MCF 10A (cell line): Measurements from ENCODE around the gene SURF1. TPM values are rescaled to one million over a fixed set of nuclear protein-coding genes. Genes with fewer than 3 reads are reported as not detected.

ENCODE experiments used
- BruUV-seq: library from RNA; stranded (reverse); fragments of 400-500 nt; replicated peaks from 2 replicates; lab custom pipeline; 2021; lab: Mats Ljungman, UMichigan
- CTCF ChIA-PET: fragments of 300-600 bp; sonication (Branson Sonifier 250); formaldehyde crosslinking; extraction: SDS; loops from one replicate; lab custom pipeline; 2021; ENCODE audit warnings: antibody characterized with exemption, inconsistent platforms; lab: Yijun Ruan, JAX
- POLR2A ChIA-PET: fragments of 300-600, 350-650 bp; sonication (Branson Sonifier 250); formaldehyde crosslinking; extraction: SDS; loops from one replicate; lab custom pipeline; 2020; ENCODE audit warnings: antibody characterized with exemption, inconsistent platforms; lab: Yijun Ruan, JAX
- DNase-seq: peaks from one replicate; pipeline ENCODE4 v3.0.0-alpha.2; 2018; ENCODE audit not compliant: unreplicated experiment
- H3K27ac Mint-ChIP-seq: one replicate; pipeline ENCODE4 v1.8.0; 2022; ENCODE audit warnings: mild to moderate bottlenecking, low read depth, mixed read lengths; ENCODE audit not compliant: unreplicated experiment
- H3K27me3 Mint-ChIP-seq: one replicate; pipeline ENCODE4 v1.8.0; 2022; ENCODE audit warnings: mixed read lengths; ENCODE audit not compliant: insufficient read depth, unreplicated experiment
- H3K36me3 Mint-ChIP-seq: one replicate; pipeline ENCODE4 v1.8.0; 2022; ENCODE audit warnings: mild to moderate bottlenecking, moderate library complexity, mixed read lengths; ENCODE audit not compliant: insufficient read depth, unreplicated experiment
- H3K4me1 Mint-ChIP-seq: one replicate; pipeline ENCODE4 v1.8.0; 2022; ENCODE audit warnings: mixed read lengths; ENCODE audit not compliant: insufficient read depth, unreplicated experiment
- H3K4me3 Mint-ChIP-seq: one replicate; pipeline ENCODE4 v1.8.0; 2022; ENCODE audit warnings: mild to moderate bottlenecking, moderate library complexity, mixed read lengths; ENCODE audit not compliant: unreplicated experiment
- H3K9me3 Mint-ChIP-seq: one replicate; pipeline ENCODE4 v1.8.0; 2022; ENCODE audit warnings: mixed read lengths; ENCODE audit not compliant: unreplicated experiment
- CTCF ChIP-seq: fragments of 200-600 bp; IDR thresholded peaks from one replicate; pipeline ENCODE4 v1.8.0; 2022; ENCODE audit warnings: antibody characterized with exemption, mild to moderate bottlenecking; ENCODE audit not compliant: unreplicated experiment
- intact Hi-C: fragments of 100-400 bp; cut with micrococcal nuclease; formaldehyde crosslinking; loops from 2 replicates; pipeline ENCODE4 v1.14.1; 2022
- total RNA-seq: library from RNA; stranded (reverse); gene quantifications from 2 replicates; pipeline ENCODE4 v1.2.3, GENCODE V29; 2022

Gene SURF1
- total RNA-seq, 1 experiment from 2014 or later = 31.2 TPM

- no peaks in the 10 kb centered on the region for H3K27me3 Mint-ChIP-seq
- POLR2A ChIA-PET = interaction anchor here (0.9 to 2.6 kb wide), 4 partner anchors 13 to 148 kb away, joined by 4 to 33 read pairs (median 6); partner anchors contain the start of genes MED22, RPL7A, SURF1 and SURF2
These were observed 22.1 kb downstream of the SURF1 start for GRCh38 chr9:133334161-133334560.

GRCh38 chr9:133333566-133333965, 22.7 kb downstream of the SURF1 start:
- Mint-ChIP-seq H3K27ac (no peak overlapping the region), H3K36me3 (peaks cover 45% of the 10 kb centered on the region), H3K4me1 (peaks cover 11% of the 10 kb centered on the region), H3K27me3 (no peaks in the 10 kb centered on the region), H3K4me3 (peak overlapping the region; percentile 93), H3K9me3 (no peaks in the 10 kb centered on the region)
- TF ChIP-seq CTCF = no peak
- ChIA-PET CTCF (interaction anchor here (0.9 to 5.1 kb wide), 2 partner anchors 147 to 156 kb away, joined by 3 to 72 read pairs; no protein-coding TSS in a partner anchor), POLR2A (interaction anchor here (0.9 to 2.6 kb wide), 3 partner anchors 14 to 22 kb away, joined by 4 to 33 read pairs (median 9); partner anchors contain the start of genes MED22, RPL7A, SURF1 and SURF2)
- no TSS peak for BruUV-seq
- no peak for DNase-seq
- intact Hi-C loops = no loop called here

More at GRCh38 chr9:133334161-133334560, 22.1 kb downstream of the SURF1 start:
- Mint-ChIP-seq H3K27ac (no peak overlapping the region), H3K4me3 (peak overlapping the region; percentile 93), H3K4me1 (peaks cover 6% of the 10 kb centered on the region), H3K36me3 (peaks cover 51% of the 10 kb centered on the region), H3K9me3 (no peaks in the 10 kb centered on the region)
- CTCF ChIA-PET = interaction anchor here (0.9 to 5.1 kb wide), 3 partner anchors 33 to 156 kb away, joined by 3 to 72 read pairs (median 3); no protein-coding TSS in a partner anchor
- intact Hi-C loops = no loop called here
- TF ChIP-seq CTCF = no peak
- no TSS peak for BruUV-seq
- no peak for DNase-seq

GRCh38 chr9:133333011-133333410, 23.3 kb downstream of the SURF1 start:
- DNase-seq = no peak
- Mint-ChIP-seq H3K36me3 (peaks cover 45% of the 10 kb centered on the region), H3K27me3 (no peaks in the 10 kb centered on the region), H3K9me3 (no peaks in the 10 kb centered on the region), H3K27ac (no peak overlapping the region), H3K4me3 (no peak overlapping the region), H3K4me1 (peaks cover 11% of the 10 kb centered on the region)
- intact Hi-C loops = no loop called here
- POLR2A ChIA-PET = interaction anchor here (0.8 kb wide), 1 partner anchor 85 kb away, joined by 3 read pairs; the partner anchor contains the start of gene REXO4
- no peak for TF ChIP-seq CTCF
- CTCF ChIA-PET = interaction anchor here (5.1 kb wide), 1 partner anchor 147 kb away, joined by 72 read pairs; no protein-coding TSS in a partner anchor
- no TSS peak for BruUV-seq

- Mint-ChIP-seq H3K27me3 (no peaks in the 10 kb centered on the region), H3K4me1 (peaks cover 11% of the 10 kb centered on the region), H3K27ac (no peak overlapping the region), H3K9me3 (no peaks in the 10 kb centered on the region), H3K4me3 (no peak overlapping the region), H3K36me3 (peaks cover 45% of the 10 kb centered on the region)
- no peak for DNase-seq
- no TSS peak for BruUV-seq
- TF ChIP-seq CTCF = no peak
- ChIA-PET CTCF (interaction anchor here (2.9 to 5.1 kb wide), 2 partner anchors 146 to 152 kb away, joined by 12 to 72 read pairs; no protein-coding TSS in a partner anchor), POLR2A (interaction anchor here (0.8 kb wide), 1 partner anchor 86 kb away, joined by 3 read pairs; the partner anchor contains the start of gene REXO4)
- intact Hi-C loops = no loop called here
These were observed 23.9 kb downstream of the SURF1 start for GRCh38 chr9:133332381-133332730.
